ENCODE data around the gene BRCA2. TPM values are rescaled to one million over a fixed set of nuclear protein-coding genes. Genes with fewer than 3 reads are reported as not detected.

The BRCA2 gene
- total and polyA plus RNA-seq, 2 experiments from 2014 or later, result 28.6 to 38.7 TPM

DNA sequence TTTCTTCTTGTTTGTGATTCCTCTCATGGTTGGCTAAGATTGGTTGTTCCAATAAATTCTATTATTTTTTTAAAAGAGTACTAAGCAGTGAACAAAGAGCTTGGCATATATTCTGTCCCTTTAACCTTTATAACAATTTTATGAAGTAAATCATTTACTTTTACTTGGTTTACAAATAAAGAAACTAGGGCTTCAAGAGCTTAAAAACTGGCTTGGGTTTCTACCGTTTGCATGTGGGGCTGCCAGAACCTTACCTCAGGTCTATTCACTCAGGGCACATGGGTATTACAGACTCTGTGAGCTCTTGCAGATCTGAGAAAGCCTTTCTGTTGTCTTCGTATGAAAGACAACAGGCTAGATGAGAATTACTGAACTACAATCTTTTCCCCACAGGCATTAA is 99.3 kb downstream of the BRCA2 start (continued):
- TF ChIP-seq, protein P1, sequence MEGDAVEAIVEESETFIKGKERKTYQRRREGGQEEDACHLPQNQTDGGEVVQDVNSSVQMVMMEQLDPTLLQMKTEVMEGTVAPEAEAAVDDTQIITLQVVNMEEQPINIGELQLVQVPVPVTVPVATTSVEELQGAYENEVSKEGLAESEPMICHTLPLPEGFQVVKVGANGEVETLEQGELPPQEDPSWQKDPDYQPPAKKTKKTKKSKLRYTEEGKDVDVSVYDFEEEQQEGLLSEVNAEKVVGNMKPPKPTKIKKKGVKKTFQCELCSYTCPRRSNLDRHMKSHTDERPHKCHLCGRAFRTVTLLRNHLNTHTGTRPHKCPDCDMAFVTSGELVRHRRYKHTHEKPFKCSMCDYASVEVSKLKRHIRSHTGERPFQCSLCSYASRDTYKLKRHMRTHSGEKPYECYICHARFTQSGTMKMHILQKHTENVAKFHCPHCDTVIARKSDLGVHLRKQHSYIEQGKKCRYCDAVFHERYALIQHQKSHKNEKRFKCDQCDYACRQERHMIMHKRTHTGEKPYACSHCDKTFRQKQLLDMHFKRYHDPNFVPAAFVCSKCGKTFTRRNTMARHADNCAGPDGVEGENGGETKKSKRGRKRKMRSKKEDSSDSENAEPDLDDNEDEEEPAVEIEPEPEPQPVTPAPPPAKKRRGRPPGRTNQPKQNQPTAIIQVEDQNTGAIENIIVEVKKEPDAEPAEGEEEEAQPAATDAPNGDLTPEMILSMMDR (conservative IDR thresholded peaks at IDR 0.05; ENCODE audit: low read depth in 2 of 2), result no peak
- no peak for TF ChIP-seq ZNF114 (CRISPR knock-in tag; IDR thresholded peaks at IDR 0.05)
- no peak for TF ChIP-seq POLR2AphosphoS5 (IDR thresholded peaks at IDR 0.05; ENCODE audit: low read depth)
- TF ChIP-seq ZNF331 (CRISPR knock-in tag; IDR thresholded peaks at IDR 0.05; ENCODE audit: low read depth), result no peak
- no peak for TF ChIP-seq STAT1 (IDR thresholded peaks at IDR 0.05; ENCODE audit: unreplicated experiment)

DNA sequence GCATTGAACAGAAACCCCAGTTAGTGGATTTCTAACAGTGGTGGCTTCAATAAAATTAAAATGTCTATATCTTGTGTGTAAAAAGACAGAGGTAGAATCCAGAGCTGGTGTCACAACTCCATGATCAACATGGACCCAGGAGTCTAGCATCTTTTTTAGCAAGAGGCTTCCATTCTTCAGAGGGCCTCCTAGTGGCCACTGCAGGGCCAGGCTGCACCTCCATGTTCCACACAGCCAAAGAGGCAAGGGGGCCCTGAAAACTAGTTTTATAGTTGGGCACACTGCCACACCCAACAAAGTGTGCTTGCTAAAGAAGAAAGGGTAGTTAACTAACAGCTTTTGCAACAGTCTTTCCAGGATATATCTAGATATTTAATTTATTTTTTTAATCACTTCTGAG is 99.7 kb downstream of the BRCA2 start:
- peak; percentile 92 for ATAC-seq
- peak; percentile 82 for DNase-seq (ENCODE audit: low spot score)
- H3K9me2 ChIP-seq (ENCODE audit: insufficient read depth), result 0 out of 2 replicates have a peak, but pooled peaks cover 4% of the 10 kb centered on the region
- Mint-ChIP-seq H3K36me3 (ENCODE audit: low read depth) (peaks cover 25% of the 10 kb centered on the region), H3K4me1 (peaks cover 6% of the 10 kb centered on the region; the same call in 2 of the 3 replicates), H3K27me3 (ENCODE audit: insufficient read depth, low read depth, poor library complexity) (peaks cover 9% of the 10 kb centered on the region), H3K4me3 (no peak overlapping the region), H3K9me3 (peaks cover 25% of the 10 kb centered on the region), H3K27ac (no peak overlapping the region)
- H3K4me3 ChIP-seq, result no peak overlapping the region
- H3K27ac ChIP-seq (ENCODE audit: low read depth), result no peak overlapping the region
- no peaks in the 10 kb centered on the region for H3K36me3 ChIP-seq (ENCODE audit: insufficient read depth)
- peaks cover 5% of the 10 kb centered on the region; the same call in 1 of the 2 replicates for H3K27me3 ChIP-seq (ENCODE audit: insufficient read depth)
- H3K79me2 ChIP-seq (replicated peaks; ENCODE audit: insufficient read depth), result no peaks in the 10 kb centered on the region
- peaks cover 6% of the 10 kb centered on the region; the same call in 1 of the 2 replicates for H3K4me1 ChIP-seq (ENCODE audit: insufficient read depth)
- no peak overlapping the region for H2AFZ ChIP-seq
- no peaks in the 10 kb centered on the region for H4K20me1 ChIP-seq (replicated peaks; ENCODE audit: insufficient read depth)
- no peaks in the 10 kb centered on the region for H3F3A ChIP-seq (replicated peaks; ENCODE audit: low read depth)
- no peak overlapping the region for H3K4me2 ChIP-seq
- TF ChIP-seq, protein P2, sequence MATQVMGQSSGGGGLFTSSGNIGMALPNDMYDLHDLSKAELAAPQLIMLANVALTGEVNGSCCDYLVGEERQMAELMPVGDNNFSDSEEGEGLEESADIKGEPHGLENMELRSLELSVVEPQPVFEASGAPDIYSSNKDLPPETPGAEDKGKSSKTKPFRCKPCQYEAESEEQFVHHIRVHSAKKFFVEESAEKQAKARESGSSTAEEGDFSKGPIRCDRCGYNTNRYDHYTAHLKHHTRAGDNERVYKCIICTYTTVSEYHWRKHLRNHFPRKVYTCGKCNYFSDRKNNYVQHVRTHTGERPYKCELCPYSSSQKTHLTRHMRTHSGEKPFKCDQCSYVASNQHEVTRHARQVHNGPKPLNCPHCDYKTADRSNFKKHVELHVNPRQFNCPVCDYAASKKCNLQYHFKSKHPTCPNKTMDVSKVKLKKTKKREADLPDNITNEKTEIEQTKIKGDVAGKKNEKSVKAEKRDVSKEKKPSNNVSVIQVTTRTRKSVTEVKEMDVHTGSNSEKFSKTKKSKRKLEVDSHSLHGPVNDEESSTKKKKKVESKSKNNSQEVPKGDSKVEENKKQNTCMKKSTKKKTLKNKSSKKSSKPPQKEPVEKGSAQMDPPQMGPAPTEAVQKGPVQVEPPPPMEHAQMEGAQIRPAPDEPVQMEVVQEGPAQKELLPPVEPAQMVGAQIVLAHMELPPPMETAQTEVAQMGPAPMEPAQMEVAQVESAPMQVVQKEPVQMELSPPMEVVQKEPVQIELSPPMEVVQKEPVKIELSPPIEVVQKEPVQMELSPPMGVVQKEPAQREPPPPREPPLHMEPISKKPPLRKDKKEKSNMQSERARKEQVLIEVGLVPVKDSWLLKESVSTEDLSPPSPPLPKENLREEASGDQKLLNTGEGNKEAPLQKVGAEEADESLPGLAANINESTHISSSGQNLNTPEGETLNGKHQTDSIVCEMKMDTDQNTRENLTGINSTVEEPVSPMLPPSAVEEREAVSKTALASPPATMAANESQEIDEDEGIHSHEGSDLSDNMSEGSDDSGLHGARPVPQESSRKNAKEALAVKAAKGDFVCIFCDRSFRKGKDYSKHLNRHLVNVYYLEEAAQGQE (IDR thresholded peaks at IDR 0.05; ENCODE audit: unreplicated experiment), result no peak
- TF ChIP-seq ZNF331 (CRISPR knock-in tag; IDR thresholded peaks at IDR 0.05; ENCODE audit: low read depth) (no peak), JUNB (IDR thresholded peaks at IDR 0.05; ENCODE audit: unreplicated experiment) (no peak), STAT1 (IDR thresholded peaks at IDR 0.05; ENCODE audit: unreplicated experiment) (no peak), NANOG (IDR thresholded peaks at IDR 0.05; ENCODE audit: borderline replicate concordance) (no peak)
- TF ChIP-seq, protein P1 (conservative IDR thresholded peaks at IDR 0.05; ENCODE audit: low read depth in 2 of 2), result peak; percentile 76 to 90
- TF ChIP-seq, protein P3, sequence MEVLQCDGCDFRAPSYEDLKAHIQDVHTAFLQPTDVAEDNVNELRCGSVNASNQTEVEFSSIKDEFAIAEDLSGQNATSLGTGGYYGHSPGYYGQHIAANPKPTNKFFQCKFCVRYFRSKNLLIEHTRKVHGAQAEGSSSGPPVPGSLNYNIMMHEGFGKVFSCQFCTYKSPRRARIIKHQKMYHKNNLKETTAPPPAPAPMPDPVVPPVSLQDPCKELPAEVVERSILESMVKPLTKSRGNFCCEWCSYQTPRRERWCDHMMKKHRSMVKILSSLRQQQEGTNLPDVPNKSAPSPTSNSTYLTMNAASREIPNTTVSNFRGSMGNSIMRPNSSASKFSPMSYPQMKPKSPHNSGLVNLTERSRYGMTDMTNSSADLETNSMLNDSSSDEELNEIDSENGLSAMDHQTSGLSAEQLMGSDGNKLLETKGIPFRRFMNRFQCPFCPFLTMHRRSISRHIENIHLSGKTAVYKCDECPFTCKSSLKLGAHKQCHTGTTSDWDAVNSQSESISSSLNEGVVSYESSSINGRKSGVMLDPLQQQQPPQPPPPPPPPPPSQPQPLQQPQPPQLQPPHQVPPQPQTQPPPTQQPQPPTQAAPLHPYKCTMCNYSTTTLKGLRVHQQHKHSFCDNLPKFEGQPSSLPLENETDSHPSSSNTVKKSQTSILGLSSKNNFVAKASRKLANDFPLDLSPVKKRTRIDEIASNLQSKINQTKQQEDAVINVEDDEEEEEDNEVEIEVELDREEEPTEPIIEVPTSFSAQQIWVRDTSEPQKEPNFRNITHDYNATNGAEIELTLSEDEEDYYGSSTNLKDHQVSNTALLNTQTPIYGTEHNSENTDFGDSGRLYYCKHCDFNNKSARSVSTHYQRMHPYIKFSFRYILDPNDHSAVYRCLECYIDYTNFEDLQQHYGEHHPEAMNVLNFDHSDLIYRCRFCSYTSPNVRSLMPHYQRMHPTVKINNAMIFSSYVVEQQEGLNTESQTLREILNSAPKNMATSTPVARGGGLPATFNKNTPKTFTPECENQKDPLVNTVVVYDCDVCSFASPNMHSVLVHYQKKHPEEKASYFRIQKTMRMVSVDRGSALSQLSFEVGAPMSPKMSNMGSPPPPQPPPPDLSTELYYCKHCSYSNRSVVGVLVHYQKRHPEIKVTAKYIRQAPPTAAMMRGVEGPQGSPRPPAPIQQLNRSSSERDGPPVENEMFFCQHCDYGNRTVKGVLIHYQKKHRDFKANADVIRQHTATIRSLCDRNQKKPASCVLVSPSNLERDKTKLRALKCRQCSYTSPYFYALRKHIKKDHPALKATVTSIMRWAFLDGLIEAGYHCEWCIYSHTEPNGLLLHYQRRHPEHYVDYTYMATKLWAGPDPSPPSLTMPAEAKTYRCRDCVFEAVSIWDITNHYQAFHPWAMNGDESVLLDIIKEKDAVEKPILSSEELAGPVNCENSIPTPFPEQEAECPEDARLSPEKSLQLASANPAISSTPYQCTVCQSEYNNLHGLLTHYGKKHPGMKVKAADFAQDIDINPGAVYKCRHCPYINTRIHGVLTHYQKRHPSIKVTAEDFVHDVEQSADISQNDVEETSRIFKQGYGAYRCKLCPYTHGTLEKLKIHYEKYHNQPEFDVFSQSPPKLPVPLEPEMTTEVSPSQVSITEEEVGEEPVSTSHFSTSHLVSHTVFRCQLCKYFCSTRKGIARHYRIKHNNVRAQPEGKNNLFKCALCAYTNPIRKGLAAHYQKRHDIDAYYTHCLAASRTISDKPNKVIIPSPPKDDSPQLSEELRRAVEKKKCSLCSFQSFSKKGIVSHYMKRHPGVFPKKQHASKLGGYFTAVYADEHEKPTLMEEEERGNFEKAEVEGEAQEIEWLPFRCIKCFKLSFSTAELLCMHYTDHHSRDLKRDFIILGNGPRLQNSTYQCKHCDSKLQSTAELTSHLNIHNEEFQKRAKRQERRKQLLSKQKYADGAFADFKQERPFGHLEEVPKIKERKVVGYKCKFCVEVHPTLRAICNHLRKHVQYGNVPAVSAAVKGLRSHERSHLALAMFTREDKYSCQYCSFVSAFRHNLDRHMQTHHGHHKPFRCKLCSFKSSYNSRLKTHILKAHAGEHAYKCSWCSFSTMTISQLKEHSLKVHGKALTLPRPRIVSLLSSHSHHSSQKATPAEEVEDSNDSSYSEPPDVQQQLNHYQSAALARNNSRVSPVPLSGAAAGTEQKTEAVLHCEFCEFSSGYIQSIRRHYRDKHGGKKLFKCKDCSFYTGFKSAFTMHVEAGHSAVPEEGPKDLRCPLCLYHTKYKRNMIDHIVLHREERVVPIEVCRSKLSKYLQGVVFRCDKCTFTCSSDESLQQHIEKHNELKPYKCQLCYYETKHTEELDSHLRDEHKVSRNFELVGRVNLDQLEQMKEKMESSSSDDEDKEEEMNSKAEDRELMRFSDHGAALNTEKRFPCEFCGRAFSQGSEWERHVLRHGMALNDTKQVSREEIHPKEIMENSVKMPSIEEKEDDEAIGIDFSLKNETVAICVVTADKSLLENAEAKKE (CRISPR knock-in tag; IDR thresholded peaks at IDR 0.05), result 0 out of 2 replicates have a peak, but pooled peaks have one; percentile 12
- TF ChIP-seq, protein P4, sequence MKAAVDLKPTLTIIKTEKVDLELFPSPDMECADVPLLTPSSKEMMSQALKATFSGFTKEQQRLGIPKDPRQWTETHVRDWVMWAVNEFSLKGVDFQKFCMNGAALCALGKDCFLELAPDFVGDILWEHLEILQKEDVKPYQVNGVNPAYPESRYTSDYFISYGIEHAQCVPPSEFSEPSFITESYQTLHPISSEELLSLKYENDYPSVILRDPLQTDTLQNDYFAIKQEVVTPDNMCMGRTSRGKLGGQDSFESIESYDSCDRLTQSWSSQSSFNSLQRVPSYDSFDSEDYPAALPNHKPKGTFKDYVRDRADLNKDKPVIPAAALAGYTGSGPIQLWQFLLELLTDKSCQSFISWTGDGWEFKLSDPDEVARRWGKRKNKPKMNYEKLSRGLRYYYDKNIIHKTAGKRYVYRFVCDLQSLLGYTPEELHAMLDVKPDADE (IDR thresholded peaks at IDR 0.05), result no peak
